Natural killer cell treated with Interleukin-12 subunit alpha and Interleukin-12 subunit beta and Interleukin-15 and Interleukin-18, amount 100 ng/mL, for 72 hours (primary cell): ENCODE results near the gene OSGIN1. TPM values are rescaled to one million over a fixed set of nuclear protein-coding genes. Genes with fewer than 3 reads are reported as not detected.

ENCODE experiments used
- ATAC-seq, 2 donors: fragments of 150-1000 bp; cut with Tn5 transposase in 1 of 2; sonication (Bioruptor Pico), chemical (Tn5 transposase) in 1 of 2; 2 replicates each; pipeline ENCODE4 v1.10.0; 2021
- DNase-seq: peaks from one replicate; pipeline ENCODE4 v3.0.0; 2022; ENCODE audit warnings: low spot score
- H3K27ac Mint-ChIP-seq, 2 donors: 1 replicate in 1 of 2; 2 replicates in 1 of 2; pipeline ENCODE4 v1.8.0; 2022; ENCODE audit warnings: mixed read lengths in 2 of 2, mild to moderate bottlenecking in 1 of 2, moderate library complexity in 1 of 2
- H3K27me3 Mint-ChIP-seq, 2 donors: 1 replicate in 1 of 2; 2 replicates in 1 of 2; pipeline ENCODE4 v1.8.0; 2022; ENCODE audit warnings: mixed read lengths in 2 of 2
- H3K36me3 Mint-ChIP-seq: one replicate; pipeline ENCODE4 v1.8.0; 2022; ENCODE audit warnings: mixed read lengths
- H3K4me1 Mint-ChIP-seq, 2 donors: 1 replicate in 1 of 2; 2 replicates in 1 of 2; pipeline ENCODE4 v1.8.0; 2022; ENCODE audit warnings: low read depth in 2 of 2, mixed read lengths in 2 of 2, mild to moderate bottlenecking in 1 of 2
- H3K4me3 Mint-ChIP-seq: one replicate; pipeline ENCODE4 v1.8.0; 2022; ENCODE audit warnings: mixed read lengths
- H3K9me3 Mint-ChIP-seq: 2 replicates; pipeline ENCODE4 v1.8.0; 2022; ENCODE audit warnings: mixed read lengths
- total RNA-seq, 2 donors: library from RNA; stranded (reverse); gene quantifications; one replicate each; pipeline ENCODE4 v1.2.3, GENCODE V29; 2022

Gene OSGIN1
- total RNA-seq, 2 donors from 2014 or later: 0.38 TPM; not detected in 1

DNA sequence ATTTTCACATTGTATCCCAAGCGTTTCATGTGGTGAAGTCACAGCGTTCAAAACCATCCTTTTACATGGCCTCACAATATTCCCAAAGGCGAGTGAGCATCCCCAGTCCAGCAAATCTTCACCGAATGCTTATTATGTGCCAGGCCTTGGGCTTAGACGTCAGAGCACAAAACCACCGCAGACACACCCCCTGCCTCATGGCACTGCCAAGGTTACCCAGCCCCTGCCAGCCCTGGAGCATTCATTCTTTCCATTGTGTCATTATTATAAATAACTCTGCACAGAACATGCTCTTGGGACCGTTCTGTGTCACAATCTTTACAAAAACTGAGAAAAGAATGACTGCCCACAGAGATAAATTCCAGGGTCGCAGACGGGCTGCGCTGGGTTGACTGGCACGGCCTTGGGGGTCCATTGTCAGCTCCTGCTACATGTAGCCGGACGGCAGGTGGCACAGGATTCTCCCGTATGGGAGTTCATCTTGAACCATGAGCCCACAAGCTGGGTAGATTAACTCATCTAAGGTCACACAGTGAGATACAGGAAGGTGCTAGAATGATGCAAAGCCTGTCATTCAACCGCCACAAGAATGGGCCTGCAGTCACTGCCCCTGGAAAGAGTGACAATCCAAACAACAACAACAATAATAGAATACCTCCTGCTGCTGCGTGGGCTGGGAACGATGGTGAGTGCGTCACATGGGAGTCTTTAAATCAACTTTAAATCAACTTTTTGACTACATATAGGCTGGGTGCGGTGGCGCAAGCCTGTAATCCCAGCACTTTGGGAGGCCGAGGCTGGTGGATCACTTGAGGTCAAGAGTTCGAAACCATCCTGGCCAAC lies 10.5 kb downstream of the OSGIN1 start:
- peak; percentile 29 for DNase-seq
- Mint-ChIP-seq H3K4me3 (no peak overlapping the region), H3K27me3 (peaks cover 4 to 8% of the 10 kb centered on the region in 2 donors), H3K9me3 (no peaks in the 10 kb centered on the region), H3K27ac (no peak overlapping the region), H3K36me3 (no peaks in the 10 kb centered on the region), H3K4me1 (peaks cover 4 to 5% of the 10 kb centered on the region in 2 donors)
- no peak for ATAC-seq

DNA sequence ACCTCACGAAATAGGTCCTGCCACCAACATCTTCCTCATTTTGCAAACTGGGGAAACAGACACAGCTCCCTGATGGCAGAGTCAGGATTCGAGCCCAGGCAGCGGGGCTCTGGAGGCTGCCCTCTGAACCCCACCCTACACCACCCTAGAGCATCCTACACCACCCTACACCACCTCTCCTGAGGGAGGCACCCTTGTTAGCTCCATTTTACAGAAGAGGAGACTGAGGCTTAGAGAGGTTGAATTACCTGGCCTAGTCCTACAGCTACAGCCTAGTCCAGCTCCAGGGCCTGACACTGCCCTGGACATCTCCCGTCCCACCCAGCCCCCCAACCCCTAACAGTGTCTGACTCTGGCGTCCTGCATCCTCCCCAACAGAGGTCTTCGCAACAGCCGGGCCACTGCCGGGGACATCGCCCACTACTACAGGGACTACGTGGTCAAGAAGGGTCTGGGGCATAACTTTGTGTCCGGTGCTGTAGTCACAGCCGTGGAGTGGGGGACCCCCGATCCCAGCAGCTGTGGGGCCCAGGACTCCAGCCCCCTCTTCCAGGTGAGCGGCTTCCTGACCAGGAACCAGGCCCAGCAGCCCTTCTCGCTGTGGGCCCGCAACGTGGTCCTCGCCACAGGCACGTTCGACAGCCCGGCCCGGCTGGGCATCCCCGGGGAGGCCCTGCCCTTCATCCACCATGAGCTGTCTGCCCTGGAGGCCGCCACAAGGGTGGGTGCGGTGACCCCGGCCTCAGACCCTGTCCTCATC lies 11.8 kb downstream of the OSGIN1 start:
- H3K27me3 Mint-ChIP-seq: peaks cover 11 to 17% of the 10 kb centered on the region in 2 donors
- no peak overlapping the region for H3K27ac Mint-ChIP-seq
- H3K9me3 Mint-ChIP-seq: no peaks in the 10 kb centered on the region
- H3K36me3 Mint-ChIP-seq: no peaks in the 10 kb centered on the region
- peak in 1 of 2 donors; percentile 24 for ATAC-seq
- peaks cover 4 to 5% of the 10 kb centered on the region in 2 donors for H3K4me1 Mint-ChIP-seq
- no peak overlapping the region for H3K4me3 Mint-ChIP-seq
- DNase-seq: no peak

DNA sequence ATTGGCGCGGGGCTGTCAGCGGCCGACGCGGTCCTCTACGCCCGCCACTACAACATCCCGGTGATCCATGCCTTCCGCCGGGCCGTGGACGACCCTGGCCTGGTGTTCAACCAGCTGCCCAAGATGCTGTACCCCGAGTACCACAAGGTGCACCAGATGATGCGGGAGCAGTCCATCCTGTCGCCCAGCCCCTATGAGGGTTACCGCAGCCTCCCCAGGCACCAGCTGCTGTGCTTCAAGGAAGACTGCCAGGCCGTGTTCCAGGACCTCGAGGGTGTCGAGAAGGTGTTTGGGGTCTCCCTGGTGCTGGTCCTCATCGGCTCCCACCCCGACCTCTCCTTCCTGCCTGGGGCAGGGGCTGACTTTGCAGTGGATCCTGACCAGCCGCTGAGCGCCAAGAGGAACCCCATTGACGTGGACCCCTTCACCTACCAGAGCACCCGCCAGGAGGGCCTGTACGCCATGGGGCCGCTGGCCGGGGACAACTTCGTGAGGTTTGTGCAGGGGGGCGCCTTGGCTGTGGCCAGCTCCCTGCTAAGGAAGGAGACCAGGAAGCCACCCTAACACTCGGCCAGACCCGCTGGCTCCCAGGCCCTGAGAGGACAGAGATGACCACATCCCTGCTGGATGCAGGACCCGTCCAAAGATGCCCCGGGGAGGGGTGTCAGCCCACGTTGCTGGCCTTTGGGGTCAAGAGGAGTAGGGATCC lies 12.6 kb downstream of the OSGIN1 start:
- ATAC-seq (peak in 1 of 2 donors; percentile 18), DNase-seq (no peak)
- H3K4me1 Mint-ChIP-seq: peaks cover 4 to 5% of the 10 kb centered on the region in 2 donors
- no peak overlapping the region for H3K4me3 Mint-ChIP-seq
- peaks cover 12 to 19% of the 10 kb centered on the region in 2 donors for H3K27me3 Mint-ChIP-seq
- no peaks in the 10 kb centered on the region for H3K36me3 Mint-ChIP-seq
- no peak overlapping the region for H3K27ac Mint-ChIP-seq
- H3K9me3 Mint-ChIP-seq: no peaks in the 10 kb centered on the region

DNA sequence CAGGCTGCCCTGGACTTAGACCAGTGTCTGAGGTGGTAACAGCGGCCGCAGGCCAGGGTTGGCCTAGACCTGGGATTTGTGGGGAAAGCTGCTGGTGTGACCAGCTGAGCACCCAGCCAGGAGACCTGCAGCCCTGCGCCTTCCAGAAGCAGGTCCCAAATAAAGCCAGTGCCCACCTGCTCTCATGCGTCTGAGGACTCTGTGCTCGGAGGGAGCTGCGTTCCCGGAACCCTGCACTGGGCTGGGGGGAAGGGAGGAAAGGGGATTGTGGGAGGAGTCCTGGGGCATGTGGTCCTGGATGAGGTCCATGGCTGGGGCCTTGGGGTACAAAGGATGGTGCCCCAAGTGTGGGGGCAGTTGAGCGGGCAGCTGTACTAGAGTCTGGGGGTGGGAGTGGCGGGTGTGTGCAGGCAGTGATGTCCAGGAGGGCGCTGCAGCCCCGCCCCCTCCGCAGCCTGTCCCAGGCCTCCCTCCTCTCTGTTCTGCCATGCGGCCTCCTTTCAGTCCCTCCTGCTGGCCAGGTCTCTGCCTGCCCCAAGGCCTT lies 13.2 kb downstream of the OSGIN1 start:
- Mint-ChIP-seq H3K27me3 (peaks cover 12 to 19% of the 10 kb centered on the region in 2 donors), H3K27ac (no peak overlapping the region), H3K4me3 (no peak overlapping the region), H3K36me3 (no peaks in the 10 kb centered on the region), H3K4me1 (peaks cover 4 to 5% of the 10 kb centered on the region in 2 donors), H3K9me3 (no peaks in the 10 kb centered on the region)
- ATAC-seq: no peak
- peak; percentile 55 for DNase-seq

DNA sequence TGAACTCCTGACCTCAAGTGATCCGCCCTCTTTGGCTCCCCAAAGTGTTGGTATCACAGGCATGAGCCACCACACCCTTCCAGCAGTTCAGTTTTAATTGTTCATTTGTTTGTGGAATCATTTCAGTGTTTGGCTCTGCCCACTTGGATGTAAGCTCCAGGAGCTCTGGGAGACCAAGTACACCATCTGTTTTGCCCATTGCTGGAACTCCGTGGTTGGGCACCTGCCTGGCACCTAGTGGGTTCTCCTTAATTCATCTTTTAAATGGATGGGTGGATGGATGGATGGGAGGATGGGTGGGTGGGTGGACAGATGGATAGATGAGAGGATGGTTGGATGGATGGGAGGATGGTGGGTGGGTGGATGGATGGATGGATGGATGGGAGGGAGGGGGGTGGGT lies 14.1 kb downstream of the OSGIN1 start:
- no peak for ATAC-seq
- Mint-ChIP-seq H3K4me1 (peaks cover 4 to 5% of the 10 kb centered on the region in 2 donors), H3K9me3 (no peaks in the 10 kb centered on the region), H3K36me3 (no peaks in the 10 kb centered on the region), H3K4me3 (no peak overlapping the region), H3K27me3 (peaks cover 12 to 19% of the 10 kb centered on the region in 2 donors), H3K27ac (no peak overlapping the region)
- DNase-seq: peak; percentile 29

DNA sequence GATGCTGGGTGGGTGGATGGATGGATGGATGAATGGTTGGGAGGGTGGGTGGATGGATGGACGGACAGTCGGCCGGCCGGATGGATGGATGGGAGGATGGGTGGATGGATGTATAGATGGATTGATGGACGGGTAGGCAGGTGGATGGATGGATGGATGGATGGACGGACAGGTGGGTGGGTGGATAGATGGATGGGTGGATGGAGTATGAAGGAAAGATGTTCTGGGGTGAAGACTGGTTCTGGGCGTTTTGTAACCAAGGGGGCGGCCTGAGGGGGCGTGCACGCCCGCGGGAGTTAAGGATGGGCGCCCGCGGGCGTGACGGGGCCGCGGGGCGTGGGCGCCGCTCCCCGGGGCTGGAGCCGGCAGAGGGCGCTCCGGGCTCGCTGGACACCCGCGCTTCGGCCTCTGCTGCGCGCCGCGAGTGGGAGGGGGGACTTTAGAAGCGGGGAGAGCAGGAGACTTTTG lies 14.8 kb downstream of the OSGIN1 start, which contains the start of gene NECAB2:
Gene NECAB2 (plus strand): TSS at position 407 of the 468 bp plus-strand sequence. CDS start 405 bp downstream, outside the sequence.
- Mint-ChIP-seq H3K36me3 (no peaks in the 10 kb centered on the region), H3K4me1 (peaks cover 4 to 5% of the 10 kb centered on the region in 2 donors), H3K4me3 (peak within 1 kb of the TSS; percentile 70), H3K27ac (no peak within 1 kb of the TSS), H3K9me3 (no peaks in the 10 kb centered on the region), H3K27me3 (peaks cover 12 to 19% of the 10 kb centered on the region in 2 donors)
- no peak for DNase-seq
- ATAC-seq: peak in 1 of 2 donors; percentile 61

DNA sequence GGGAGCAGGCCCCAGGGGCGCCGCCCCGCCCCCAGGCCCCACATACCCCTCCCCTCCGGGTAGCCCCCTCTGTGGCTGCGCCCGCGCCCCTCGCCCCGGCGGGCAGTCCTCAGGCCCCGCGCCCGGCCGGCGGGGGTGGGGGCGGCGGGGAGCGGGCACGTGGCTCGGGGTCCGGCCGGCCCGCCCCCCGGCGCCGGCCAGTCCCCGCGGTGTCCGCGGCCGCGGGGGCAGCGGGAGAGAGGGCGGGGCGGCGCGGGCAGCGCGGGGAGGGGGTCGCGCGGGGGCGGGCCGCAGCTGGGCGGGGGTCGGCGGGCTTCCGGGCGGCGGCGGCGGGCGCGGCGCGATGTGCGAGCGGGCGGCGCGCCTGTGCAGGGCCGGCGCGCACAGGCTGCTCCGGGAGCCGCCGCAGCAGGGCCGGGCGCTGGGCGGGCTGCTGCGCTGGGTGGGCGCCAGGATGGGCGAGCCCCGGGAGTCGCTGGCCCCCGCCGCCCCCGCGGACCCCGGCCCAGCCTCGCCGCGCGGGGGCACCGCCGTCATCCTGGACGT lies 15.3 kb downstream of the OSGIN1 start:
- Mint-ChIP-seq H3K27ac (no peak overlapping the region), H3K4me1 (peaks cover 4 to 5% of the 10 kb centered on the region in 2 donors), H3K36me3 (no peaks in the 10 kb centered on the region), H3K4me3 (no peak overlapping the region), H3K9me3 (no peaks in the 10 kb centered on the region), H3K27me3 (peaks cover 12 to 19% of the 10 kb centered on the region in 2 donors)
- peak; percentile 55 for DNase-seq
- ATAC-seq: no peak

DNA sequence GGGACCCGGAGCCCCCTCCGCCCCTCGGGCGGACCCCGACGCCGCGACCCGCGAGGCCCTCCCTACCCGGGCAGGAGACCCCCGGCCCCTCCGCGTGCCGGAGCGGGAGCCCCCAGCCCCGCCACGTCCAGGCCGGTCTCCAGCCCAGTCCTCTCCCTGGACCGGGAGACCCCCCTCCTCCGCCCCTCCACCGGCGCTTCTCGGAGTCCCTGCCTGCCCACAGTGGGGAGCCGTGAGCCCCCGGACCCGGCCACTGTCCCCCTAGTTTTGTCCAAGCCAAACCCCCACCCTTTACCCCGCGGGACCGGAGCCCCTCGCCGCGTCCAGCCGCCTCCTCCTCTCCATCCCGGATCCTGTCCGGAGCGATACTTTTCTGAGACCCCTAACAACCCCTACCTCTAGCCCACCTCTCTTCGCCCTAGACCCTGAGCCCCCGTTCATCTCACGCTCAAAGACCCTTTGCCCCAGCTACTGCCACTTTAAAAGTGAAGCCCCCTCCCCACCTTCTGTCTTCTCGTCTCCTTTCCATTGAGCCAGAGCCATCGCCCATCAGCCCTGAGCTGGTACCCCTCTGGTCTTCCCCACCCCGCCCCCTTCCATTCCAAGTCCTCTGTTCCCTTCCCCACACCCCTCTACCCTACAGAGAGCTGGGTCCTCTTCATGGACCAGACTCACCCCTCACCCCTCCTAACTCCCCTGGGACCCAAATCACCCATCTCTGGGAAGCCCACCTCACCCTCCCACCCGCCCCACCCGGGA lies 16.0 kb downstream of the OSGIN1 start:
- peaks cover 12 to 19% of the 10 kb centered on the region in 2 donors for H3K27me3 Mint-ChIP-seq
- H3K9me3 Mint-ChIP-seq: no peaks in the 10 kb centered on the region
- H3K36me3 Mint-ChIP-seq: no peaks in the 10 kb centered on the region
- peak; percentile 10 for DNase-seq
- no peak overlapping the region for H3K4me3 Mint-ChIP-seq
- peaks cover 4 to 5% of the 10 kb centered on the region in 2 donors for H3K4me1 Mint-ChIP-seq
- H3K27ac Mint-ChIP-seq: no peak overlapping the region
- ATAC-seq: no peak

DNA sequence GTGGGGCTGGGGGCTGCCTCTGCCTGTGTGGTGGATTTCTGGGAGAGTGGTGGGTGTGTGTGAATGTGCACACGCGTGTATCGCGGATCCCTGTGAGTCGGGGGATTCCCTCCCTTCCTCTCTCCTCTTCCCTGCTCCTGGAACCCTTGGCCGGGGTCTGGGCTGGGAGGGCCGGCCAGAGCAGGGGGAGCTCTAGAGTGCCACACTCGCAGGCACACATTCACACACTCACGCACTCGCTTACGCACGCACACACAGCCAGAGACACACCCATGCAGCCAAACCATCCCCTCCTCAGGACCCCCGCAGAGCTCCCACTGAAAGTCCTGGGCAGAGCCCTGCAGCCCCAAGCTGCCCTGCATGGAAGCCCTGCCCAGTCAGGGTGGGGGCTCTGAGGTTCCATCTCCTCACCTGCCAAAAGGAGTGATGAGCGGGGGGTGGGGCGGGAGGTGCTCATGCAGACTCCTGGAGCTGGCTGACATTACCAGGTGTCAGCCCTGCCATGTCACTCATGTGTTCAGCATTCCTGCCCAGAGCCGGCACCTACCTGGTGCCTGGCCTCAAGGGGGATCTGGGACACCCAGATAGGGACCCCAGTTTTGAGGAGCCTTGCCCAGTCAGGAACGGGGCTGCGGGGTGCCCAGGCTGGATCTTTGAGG lies 16.9 kb downstream of the OSGIN1 start:
- Mint-ChIP-seq H3K36me3 (no peaks in the 10 kb centered on the region), H3K27ac (no peak overlapping the region), H3K4me1 (peaks cover 4 to 5% of the 10 kb centered on the region in 2 donors), H3K27me3 (peaks cover 12 to 19% of the 10 kb centered on the region in 2 donors), H3K4me3 (no peak overlapping the region), H3K9me3 (no peaks in the 10 kb centered on the region)
- DNase-seq (peak; percentile 49), ATAC-seq (no peak)

DNA sequence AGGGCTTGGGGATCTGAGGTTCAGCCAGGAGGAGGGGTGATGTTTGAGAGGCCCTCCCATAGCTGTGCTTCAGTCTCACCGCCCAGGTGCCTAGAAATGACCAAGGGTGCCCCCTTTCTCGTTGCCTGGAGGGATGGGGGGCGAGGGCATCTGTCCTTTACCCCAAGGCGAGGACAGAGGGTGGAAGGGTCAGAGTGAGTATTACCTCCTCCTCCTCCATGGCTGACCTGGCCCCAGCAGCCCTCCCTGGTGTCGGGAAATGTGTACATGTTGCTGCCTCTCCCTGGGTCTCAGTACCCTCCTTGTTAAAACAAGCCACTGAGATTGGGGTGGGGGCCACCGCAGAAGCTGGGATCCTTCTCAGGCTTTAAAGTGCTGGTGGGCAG lies 17.4 kb downstream of the OSGIN1 start:
- Mint-ChIP-seq H3K4me1 (peaks cover 4 to 5% of the 10 kb centered on the region in 2 donors), H3K4me3 (no peak overlapping the region), H3K27me3 (peaks cover 12 to 19% of the 10 kb centered on the region in 2 donors), H3K27ac (no peak overlapping the region), H3K9me3 (no peaks in the 10 kb centered on the region), H3K36me3 (no peaks in the 10 kb centered on the region)
- DNase-seq: peak; percentile 16
- ATAC-seq: no peak

DNA sequence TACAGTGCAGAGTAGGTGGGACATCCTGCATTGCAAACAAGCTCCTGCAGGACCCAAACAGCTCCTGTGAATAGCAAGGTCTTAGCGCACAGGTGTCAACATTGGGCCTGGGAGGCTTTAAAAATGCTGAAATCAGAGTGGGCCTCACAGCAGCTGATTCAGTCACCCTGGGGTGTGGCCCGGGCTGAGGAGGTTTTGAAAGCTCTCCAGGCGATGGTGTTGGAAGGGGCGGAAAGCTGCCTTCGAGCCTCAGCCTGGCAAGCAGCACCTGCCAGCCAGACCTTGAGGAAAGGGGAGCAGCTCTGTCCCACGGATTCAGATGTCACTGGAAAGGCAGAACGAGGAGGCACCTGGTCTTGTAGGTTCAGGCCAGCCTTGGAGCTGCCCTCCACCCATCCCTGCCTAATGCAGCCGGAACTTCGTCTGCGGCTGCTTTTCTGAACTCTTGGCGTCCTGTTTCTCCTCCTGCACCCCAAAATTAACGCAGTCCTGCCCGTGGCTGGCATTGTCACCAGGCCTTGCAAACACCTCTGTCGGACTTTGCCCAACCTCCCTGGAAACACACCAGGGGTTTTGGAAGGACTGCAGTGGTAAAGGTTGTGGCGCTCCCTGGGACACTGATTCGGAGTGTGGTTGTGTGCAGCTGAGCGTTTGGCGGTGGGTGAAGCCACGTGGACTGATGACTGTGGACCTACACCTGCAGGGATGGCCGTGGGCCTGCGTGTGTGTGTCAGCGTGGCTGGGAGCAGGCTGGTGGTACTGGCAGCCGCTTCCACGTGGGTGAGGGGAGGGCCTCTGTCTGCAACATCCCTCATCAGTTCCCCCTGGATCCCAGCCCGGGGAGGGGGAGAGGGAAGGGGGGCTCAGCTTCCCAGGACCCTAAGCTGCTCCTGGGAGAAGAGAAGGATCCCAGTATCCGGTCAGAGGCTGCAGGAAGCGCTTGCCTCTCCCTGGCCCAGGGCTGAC lies 18.4 kb downstream of the OSGIN1 start:
- no peak overlapping the region for H3K4me3 Mint-ChIP-seq

More for the DNA sequence above, 18.4 kb downstream of the OSGIN1 start:
- Mint-ChIP-seq H3K27ac (no peak overlapping the region), H3K36me3 (no peaks in the 10 kb centered on the region), H3K27me3 (peaks cover 12 to 19% of the 10 kb centered on the region in 2 donors), H3K9me3 (no peaks in the 10 kb centered on the region), H3K4me1 (peaks cover 4 to 5% of the 10 kb centered on the region in 2 donors)
- ATAC-seq: no peak
- DNase-seq: peak; percentile 52
